Ovary (tissue), 3 donors: ENCODE results near the gene N4BP2L1.

Source experiments
- POLR2A ChIP-seq: fragments of 450-650 bp; IDR thresholded peaks from one replicate; pipeline ENCODE4 v1.6.1; 2017; ENCODE audit warnings: antibody characterized with exemption, mild to moderate bottlenecking, moderate library complexity
- TF ChIP-seq, protein P1 (sequence below), 3 donors: fragments of 450-650 bp in 2 of 3; fragments of 200-600 bp in 1 of 3; IDR thresholded peaks; one replicate each; pipeline versions ENCODE4 v1.5.1 to v1.8.0; 2016 to 2022; ENCODE audit warnings: antibody characterized with exemption in 3 of 3, mild to moderate bottlenecking in 1 of 3
- donor health status: DM: no; HTN: no; CAD: no.

- TF ChIP-seq, protein P1, sequence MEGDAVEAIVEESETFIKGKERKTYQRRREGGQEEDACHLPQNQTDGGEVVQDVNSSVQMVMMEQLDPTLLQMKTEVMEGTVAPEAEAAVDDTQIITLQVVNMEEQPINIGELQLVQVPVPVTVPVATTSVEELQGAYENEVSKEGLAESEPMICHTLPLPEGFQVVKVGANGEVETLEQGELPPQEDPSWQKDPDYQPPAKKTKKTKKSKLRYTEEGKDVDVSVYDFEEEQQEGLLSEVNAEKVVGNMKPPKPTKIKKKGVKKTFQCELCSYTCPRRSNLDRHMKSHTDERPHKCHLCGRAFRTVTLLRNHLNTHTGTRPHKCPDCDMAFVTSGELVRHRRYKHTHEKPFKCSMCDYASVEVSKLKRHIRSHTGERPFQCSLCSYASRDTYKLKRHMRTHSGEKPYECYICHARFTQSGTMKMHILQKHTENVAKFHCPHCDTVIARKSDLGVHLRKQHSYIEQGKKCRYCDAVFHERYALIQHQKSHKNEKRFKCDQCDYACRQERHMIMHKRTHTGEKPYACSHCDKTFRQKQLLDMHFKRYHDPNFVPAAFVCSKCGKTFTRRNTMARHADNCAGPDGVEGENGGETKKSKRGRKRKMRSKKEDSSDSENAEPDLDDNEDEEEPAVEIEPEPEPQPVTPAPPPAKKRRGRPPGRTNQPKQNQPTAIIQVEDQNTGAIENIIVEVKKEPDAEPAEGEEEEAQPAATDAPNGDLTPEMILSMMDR (IDR thresholded peaks at IDR 0.05): no peak
- TF ChIP-seq POLR2A: no peak
Observed at GRCh38 chr13:32407854-32408253, 20.1 kb downstream of the N4BP2L1 start.
